Keratinocyte (primary cell): Measurements from ENCODE around the gene C1orf167. TPM values are rescaled to one million over a fixed set of nuclear protein-coding genes. Genes with fewer than 3 reads are reported as not detected.

ENCODE experiments used
- DNase-seq: peaks from one replicate; pipeline ENCODE4 v3.0.0-alpha.2; 2011; ENCODE audit warnings: low read depth, missing footprints, low spot score
- FAIRE-seq: peaks from 2 replicates; lab custom pipeline; 2011; peaks lifted over from hg19 to GRCh38; lab: Jason Lieb, UNC
- H2AFZ ChIP-seq: 2 replicates; pipeline ENCODE4 v1.6.0; 2012; ENCODE audit warnings: low read length, control low read depth, inconsistent platforms; ENCODE audit not compliant: control insufficient read depth
- H3K27ac ChIP-seq: 2 replicates; pipeline ENCODE4 v1.5.1; 2011; ENCODE audit warnings: low read length; ENCODE audit not compliant: control insufficient read depth, insufficient read depth
- H3K27me3 ChIP-seq: 3 replicates; pipeline ENCODE4 v1.6.0; 2011; ENCODE audit warnings: low read length; ENCODE audit not compliant: control insufficient read depth, insufficient read depth; ENCODE audit errors: extremely low read depth
- H3K36me3 ChIP-seq, 2 experiments: 2 replicates in 1 of 2; 3 replicates in 1 of 2; pipeline ENCODE4 v1.5.1; 2011; ENCODE audit warnings: low read length in 2 of 2, mild to moderate bottlenecking in 1 of 2; ENCODE audit not compliant: control insufficient read depth in 2 of 2, insufficient read depth in 2 of 2; ENCODE audit errors: extremely low read depth in 1 of 2
- H3K4me1 ChIP-seq: 3 replicates; pipeline ENCODE4 v1.5.1; 2011; ENCODE audit warnings: low read length; ENCODE audit not compliant: control insufficient read depth, insufficient read depth; ENCODE audit errors: extremely low read depth
- H3K4me2 ChIP-seq: 3 replicates; pipeline ENCODE4 v1.6.0; 2011; ENCODE audit warnings: low read depth, low read length; ENCODE audit not compliant: control insufficient read depth, insufficient read depth; ENCODE audit errors: extremely low read depth
- H3K4me3 ChIP-seq, 3 experiments: fragments of 200-600 bp in 1 of 3; sonication (generic) in 1 of 3; 2 replicates in 2 of 3; 3 replicates in 1 of 3; pipeline ENCODE4 v1.5.1; 2011 to 2016; ENCODE audit warnings: low read length in 3 of 3, mild to moderate bottlenecking in 3 of 3, control low read depth in 2 of 3, inconsistent platforms in 1 of 3, low read depth in 1 of 3, mixed read lengths in 1 of 3, mixed run types in 1 of 3, moderate library complexity in 1 of 3; ENCODE audit not compliant: control insufficient read depth in 2 of 3, insufficient read depth in 2 of 3; ENCODE audit errors: extremely low read depth in 1 of 3
- H3K79me2 ChIP-seq: 2 replicates; pipeline ENCODE4 v1.6.0; 2012; ENCODE audit warnings: low read length; ENCODE audit not compliant: control insufficient read depth, insufficient read depth
- H3K9ac ChIP-seq: 3 replicates; pipeline ENCODE4 v1.6.0; 2011; ENCODE audit warnings: low read length; ENCODE audit not compliant: control insufficient read depth, insufficient read depth; ENCODE audit errors: extremely low read depth
- H3K9me1 ChIP-seq: 3 replicates; pipeline ENCODE4 v1.6.0; 2011; ENCODE audit warnings: low read length; ENCODE audit not compliant: control insufficient read depth, insufficient read depth; ENCODE audit errors: extremely low read depth
- H3K9me3 ChIP-seq: 2 replicates; pipeline ENCODE4 v1.5.1; 2012; ENCODE audit warnings: low read depth, low read length; ENCODE audit not compliant: control insufficient read depth
- H4K20me1 ChIP-seq: 3 replicates; pipeline ENCODE4 v1.6.0; 2011; ENCODE audit warnings: low read length; ENCODE audit not compliant: control insufficient read depth, insufficient read depth; ENCODE audit errors: extremely low read depth
- CTCF ChIP-seq, 3 experiments: IDR thresholded peaks in 1 of 3; conservative IDR thresholded peaks in 1 of 3; optimal IDR thresholded peaks in 1 of 3; 2 replicates in 2 of 3; 3 replicates in 1 of 3; pipeline versions ENCODE3 to v1.5.1; 2011; ENCODE audit warnings: low read length in 3 of 3, mild to moderate bottlenecking in 3 of 3, moderate library complexity in 2 of 3, control low read depth in 1 of 3, inconsistent platforms in 1 of 3; ENCODE audit not compliant: insufficient read depth in 2 of 3; ENCODE audit errors: extremely low read depth in 1 of 3
- EZH2 ChIP-seq: IDR thresholded peaks from one replicate; pipeline ENCODE4 v1.6.1; 2012; ENCODE audit warnings: inconsistent platforms, mild to moderate bottlenecking, low read length, moderate library complexity
- dilution Hi-C: fragments of 300-500 bp; cut with MboI; formaldehyde crosslinking; loops from one replicate; pipeline ENCODE4 v1.7.0; 2020; ENCODE audit warnings: low sequenced_read_pairs; ENCODE audit not compliant: extremely low pct_ligation_motif_present
- polyA plus RNA-seq, 5 experiments: library from polyadenylated mRNA; depleted of rRNA in 3 of 5; stranded (reverse) in 3 of 5; stranded (forward) in 1 of 5; unstranded in 1 of 5; fragments of >200 nt; gene quantifications; 1 replicate in 1 of 5; 2 replicates in 3 of 5; 3 replicates in 1 of 5; pipeline versions ENCODE4 v1.2.1 to v1.2.3, GENCODE V29; 2011 to 2012; ENCODE audit warnings: missing spikeins in 2 of 5, low read depth in 1 of 5, low replicate concordance in 1 of 5

Gene C1orf167
- polyA plus RNA-seq, 1 donor (not counting 4 experiments of a cell fraction or from before 2014, with no cell fraction given) = not detected

- Histone ChIP-seq H2AFZ (no peak overlapping the region), H3K36me3 (peaks cover 0 to 11% of the 10 kb centered on the region in 2 experiments), H3K4me3 (no peak overlapping the region), H3K4me2 (no peak overlapping the region), H4K20me1 (no peaks in the 10 kb centered on the region), H3K27me3 (no peaks in the 10 kb centered on the region), H3K9me3 (no peaks in the 10 kb centered on the region), H3K4me1 (peaks cover 28% of the 10 kb centered on the region), H3K9me1 (no peaks in the 10 kb centered on the region), H3K9ac (no peak overlapping the region), H3K79me2 (no peaks in the 10 kb centered on the region), H3K27ac (no peak overlapping the region)
- FAIRE-seq (no peak), DNase-seq (no peak)
- TF ChIP-seq EZH2 (no peak), CTCF (optimal IDR thresholded peaks at IDR 0.05 in 1 of 3, IDR thresholded peaks at IDR 0.05 in 1 of 3, conservative IDR thresholded peaks at IDR 0.05 in 1 of 3; ENCODE audit: extremely low read depth in 1 of 3, insufficient read depth in 2 of 3, low read length in 3 of 3) (no peak)
- dilution Hi-C loops = no loop called here
Measured at GRCh38 chr1:11792106-11792505, 30.1 kb downstream of the C1orf167 start.

- Histone ChIP-seq H3K4me3 (no peak overlapping the region), H4K20me1 (no peaks in the 10 kb centered on the region), H3K27me3 (no peaks in the 10 kb centered on the region), H3K36me3 (peaks cover 0 to 11% of the 10 kb centered on the region in 2 experiments), H3K4me2 (no peak overlapping the region), H3K9me3 (no peaks in the 10 kb centered on the region), H3K27ac (no peak overlapping the region), H3K9me1 (no peaks in the 10 kb centered on the region), H2AFZ (no peak overlapping the region), H3K4me1 (peaks cover 19% of the 10 kb centered on the region), H3K9ac (no peak overlapping the region), H3K79me2 (no peaks in the 10 kb centered on the region)
- TF ChIP-seq CTCF (optimal IDR thresholded peaks at IDR 0.05 in 1 of 3, IDR thresholded peaks at IDR 0.05 in 1 of 3, conservative IDR thresholded peaks at IDR 0.05 in 1 of 3; ENCODE audit: extremely low read depth in 1 of 3, insufficient read depth in 2 of 3, low read length in 3 of 3) = no peak
- no peak for TF ChIP-seq EZH2
- DNase-seq (no peak), FAIRE-seq (no peak)
- dilution Hi-C loops = no loop called here
Measured at GRCh38 chr1:11793819-11794218, 31.8 kb downstream of the C1orf167 start.
